GM23338 (cell line): Measurements from ENCODE around the gene CTDP1. TPM values are rescaled to one million over a fixed set of nuclear protein-coding genes. Genes with fewer than 3 reads are reported as not detected.

Source experiments
- ATAC-seq: fragments of 200-7000 bp; cut with Tn5 transposase; 3 replicates; pipeline ENCODE4 v1.9.1; 2020
- DNase-seq: peaks from one replicate; pipeline ENCODE4 v3.0.0-alpha.2; 2015; ENCODE audit warnings: low spot score
- H2AFZ ChIP-seq: fragments of 200-600 bp; sonication (generic); 2 replicates; pipeline ENCODE4 v1.8.0; 2016; ENCODE audit warnings: antibody characterized with exemption, mild to moderate bottlenecking, moderate library complexity
- H3F3A ChIP-seq: fragments of 200-600 bp; sonication (generic); replicated peaks from 2 replicates; pipeline ENCODE4 v1.8.0; 2017; ENCODE audit warnings: antibody characterized with exemption, mixed run types, low read depth
- H3K27ac ChIP-seq: fragments of 200-600 bp; sonication (generic); 2 replicates; pipeline ENCODE4 v1.6.1; 2016; ENCODE audit warnings: low read depth
- H3K27me3 ChIP-seq: fragments of 200-600 bp; sonication (generic); 2 replicates; pipeline ENCODE4 v1.8.0; 2016; ENCODE audit warnings: mild to moderate bottlenecking, mixed run types, moderate library complexity; ENCODE audit not compliant: insufficient read depth
- H3K36me3 ChIP-seq: fragments of 200-600 bp; sonication (generic); 2 replicates; pipeline ENCODE4 v1.8.0; 2016; ENCODE audit warnings: mild to moderate bottlenecking; ENCODE audit not compliant: insufficient read depth
- H3K4me1 ChIP-seq: fragments of 200-600 bp; sonication (generic); 2 replicates; pipeline ENCODE4 v1.8.0; 2016; ENCODE audit warnings: mild to moderate bottlenecking, moderate library complexity; ENCODE audit not compliant: insufficient read depth
- H3K4me2 ChIP-seq: fragments of 200-600 bp; sonication (generic); 2 replicates; pipeline ENCODE4 v1.7.1; 2017; ENCODE audit warnings: mixed run types
- H3K4me3 ChIP-seq: fragments of 200-600 bp; sonication (generic); 2 replicates; pipeline ENCODE4 v1.6.1; 2016; ENCODE audit warnings: mixed run types
- H3K79me2 ChIP-seq: fragments of 200-600 bp; sonication (generic); replicated peaks from 2 replicates; pipeline ENCODE4 v1.8.0; 2017; ENCODE audit warnings: mild to moderate bottlenecking; ENCODE audit not compliant: insufficient read depth
- H3K9me2 ChIP-seq: fragments of 200-600 bp; sonication (generic); 2 replicates; pipeline ENCODE4 v1.8.0; 2017; ENCODE audit not compliant: insufficient read depth
- H4K20me1 ChIP-seq: fragments of 200-600 bp; sonication (generic); replicated peaks from 2 replicates; pipeline ENCODE4 v1.8.0; 2017; ENCODE audit warnings: mild to moderate bottlenecking; ENCODE audit not compliant: insufficient read depth
- H3K27ac Mint-ChIP-seq: 2 replicates; pipeline ENCODE4 v1.8.0; 2020; ENCODE audit warnings: inconsistent platforms, mild to moderate bottlenecking, moderate library complexity, mixed read lengths
- H3K27me3 Mint-ChIP-seq: 3 replicates; pipeline ENCODE4 v1.8.0; 2022; ENCODE audit warnings: low read depth, mild to moderate bottlenecking, moderate library complexity, mixed read lengths, inconsistent platforms; ENCODE audit not compliant: insufficient read depth, poor library complexity
- H3K36me3 Mint-ChIP-seq: 3 replicates; pipeline ENCODE4 v1.8.0; 2021; ENCODE audit warnings: low read depth, mild to moderate bottlenecking, inconsistent platforms, moderate library complexity, mixed read lengths
- H3K4me1 Mint-ChIP-seq: 3 replicates; pipeline ENCODE4 v1.8.0; 2020; ENCODE audit warnings: mild to moderate bottlenecking, inconsistent platforms, mixed read lengths
- H3K4me3 Mint-ChIP-seq: 3 replicates; pipeline ENCODE4 v1.8.0; 2021; ENCODE audit warnings: moderate library complexity, mild to moderate bottlenecking, inconsistent platforms, mixed read lengths
- H3K9me3 Mint-ChIP-seq: 3 replicates; pipeline ENCODE4 v1.8.0; 2020; ENCODE audit warnings: moderate library complexity, mild to moderate bottlenecking, inconsistent platforms, mixed read lengths
- CREB1 ChIP-seq: fragments of 250-450 bp; sonication (Bioruptor Pico); IDR thresholded peaks from 2 replicates; pipeline ENCODE4 v1.5.0; 2020; ENCODE audit warnings: low read depth, mild to moderate bottlenecking, moderate library complexity
- CTCF ChIP-seq, 2 experiments: fragments of 200-600 bp in 1 of 2; sonication (generic) in 1 of 2; conservative IDR thresholded peaks; 2 replicates each; pipeline versions ENCODE4 v1.5.1 to v1.6.1; 2016 to 2017; ENCODE audit warnings: antibody characterized with exemption in 2 of 2, low read depth in 2 of 2, mild to moderate bottlenecking in 2 of 2, moderate library complexity in 1 of 2
- EZH2 ChIP-seq: fragments of 200-600 bp; sonication (generic); IDR thresholded peaks from one replicate; pipeline ENCODE4 v1.8.0; 2017; ENCODE audit warnings: antibody characterized with exemption, mild to moderate bottlenecking, low read depth; ENCODE audit not compliant: unreplicated experiment
- EZH2phosphoT487 ChIP-seq: fragments of 200-600 bp; sonication (generic); IDR thresholded peaks from one replicate; pipeline ENCODE4 v1.8.1; 2018; ENCODE audit warnings: antibody characterized with exemption; ENCODE audit not compliant: unreplicated experiment
- JUNB ChIP-seq: IDR thresholded peaks from one replicate; pipeline ENCODE4 v1.6.1; 2016; ENCODE audit warnings: antibody characterized with exemption; ENCODE audit not compliant: unreplicated experiment
- NANOG ChIP-seq: IDR thresholded peaks from 2 replicates; pipeline ENCODE4 v1.6.1; 2016; ENCODE audit warnings: antibody characterized with exemption, borderline replicate concordance
- POLR2AphosphoS5 ChIP-seq: IDR thresholded peaks from 2 replicates; pipeline ENCODE4 v1.6.1; 2016; ENCODE audit warnings: antibody characterized with exemption, low read depth
- STAT1 ChIP-seq: IDR thresholded peaks from one replicate; pipeline ENCODE4 v1.6.1; 2016; ENCODE audit warnings: antibody characterized with exemption; ENCODE audit not compliant: unreplicated experiment
- ZNF114 ChIP-seq: fragments of 250-450 bp; sonication (Bioruptor Pico); IDR thresholded peaks from 2 replicates; pipeline ENCODE4 v1.5.0; 2020; ENCODE audit warnings: mild to moderate bottlenecking, moderate library complexity
- ZNF331 ChIP-seq: fragments of 250-450 bp; sonication (Bioruptor Pico); IDR thresholded peaks from 2 replicates; pipeline ENCODE4 v1.5.0; 2020; ENCODE audit warnings: low read depth, mild to moderate bottlenecking, moderate library complexity
- polyA plus RNA-seq: library from polyadenylated mRNA; unstranded; fragments of >200 nt; fragmentation: Nextera tagmentation; extraction: Ambion mirVana; gene quantifications from 2 replicates; pipeline ENCODE4 v1.2.1, GENCODE V29; 2016
- total RNA-seq: library from RNA; depleted of rRNA; stranded (reverse); fragments of >200 nt; shearing (Covaris generic); gene quantifications from 2 replicates; pipeline ENCODE4 v1.2.3, GENCODE V29; 2014
- TF ChIP-seq, protein P1 (sequence below): IDR thresholded peaks from 2 replicates; pipeline ENCODE4 v1.6.1; 2016; ENCODE audit warnings: antibody characterized with exemption
- TF ChIP-seq, protein P2 (sequence below): fragments of 250-450 bp; sonication (Bioruptor Pico); IDR thresholded peaks from 2 replicates; pipeline ENCODE4 v1.5.0; 2020; ENCODE audit warnings: mild to moderate bottlenecking, moderate library complexity
- TF ChIP-seq, protein P3 (sequence below): IDR thresholded peaks from one replicate; pipeline ENCODE4 v1.6.1; 2018; ENCODE audit warnings: antibody characterized with exemption; ENCODE audit not compliant: unreplicated experiment

The CTDP1 gene
- total and polyA plus RNA-seq, 2 experiments from 2014 or later = 9.4 to 51.6 TPM

DNA sequence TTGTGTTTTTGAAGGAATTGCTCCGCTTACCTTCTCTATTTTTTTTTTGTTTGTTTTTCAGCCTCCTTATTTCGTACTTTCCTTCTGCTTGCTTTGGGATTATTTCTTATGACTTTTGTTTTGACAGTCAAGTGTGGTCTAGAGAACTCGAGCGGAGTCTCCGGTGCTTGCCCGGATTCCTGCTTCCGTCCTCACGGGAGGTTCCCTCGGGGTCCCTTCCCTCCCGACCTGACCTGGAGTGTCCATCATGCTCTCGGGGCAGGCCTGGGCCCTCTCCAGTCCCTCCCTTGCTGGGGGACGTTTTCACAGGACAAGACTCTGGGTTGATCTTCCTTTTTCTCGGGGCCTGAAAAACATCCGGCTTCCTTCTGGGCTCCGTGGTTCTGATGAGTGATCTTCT is 45.9 kb downstream of the CTDP1 start:
- H3K9me3 Mint-ChIP-seq = no peaks in the 10 kb centered on the region
- H3K36me3 Mint-ChIP-seq = peaks cover 63% of the 10 kb centered on the region
- Histone ChIP-seq H2AFZ (no peak overlapping the region), H3K27ac (no peak overlapping the region), H3K4me2 (no peak overlapping the region), H4K20me1 (peaks cover 6% of the 10 kb centered on the region), H3K4me3 (no peak overlapping the region), H3K36me3 (peaks cover 10% of the 10 kb centered on the region), H3K79me2 (peaks cover 42% of the 10 kb centered on the region), H3F3A (no peaks in the 10 kb centered on the region), H3K4me1 (no peaks in the 10 kb centered on the region), H3K9me2 (no peaks in the 10 kb centered on the region), H3K27me3 (no peaks in the 10 kb centered on the region)
- ATAC-seq = no peak
- H3K27me3 Mint-ChIP-seq = peaks cover 1% of the 10 kb centered on the region
- DNase-seq = no peak
- TF ChIP-seq CREB1 (CRISPR knock-in tag) (no peak), CTCF (conservative IDR thresholded peaks at IDR 0.05; ENCODE audit: low read depth in 2 of 2) (no peak), ZNF114 (CRISPR knock-in tag) (no peak), NANOG (no peak), POLR2AphosphoS5 (no peak), JUNB (no peak), STAT1 (no peak), ZNF331 (no peak), EZH2phosphoT487 (no peak), EZH2 (no peak)
- TF ChIP-seq, protein P1, sequence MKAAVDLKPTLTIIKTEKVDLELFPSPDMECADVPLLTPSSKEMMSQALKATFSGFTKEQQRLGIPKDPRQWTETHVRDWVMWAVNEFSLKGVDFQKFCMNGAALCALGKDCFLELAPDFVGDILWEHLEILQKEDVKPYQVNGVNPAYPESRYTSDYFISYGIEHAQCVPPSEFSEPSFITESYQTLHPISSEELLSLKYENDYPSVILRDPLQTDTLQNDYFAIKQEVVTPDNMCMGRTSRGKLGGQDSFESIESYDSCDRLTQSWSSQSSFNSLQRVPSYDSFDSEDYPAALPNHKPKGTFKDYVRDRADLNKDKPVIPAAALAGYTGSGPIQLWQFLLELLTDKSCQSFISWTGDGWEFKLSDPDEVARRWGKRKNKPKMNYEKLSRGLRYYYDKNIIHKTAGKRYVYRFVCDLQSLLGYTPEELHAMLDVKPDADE = no peak
- TF ChIP-seq, protein P2, sequence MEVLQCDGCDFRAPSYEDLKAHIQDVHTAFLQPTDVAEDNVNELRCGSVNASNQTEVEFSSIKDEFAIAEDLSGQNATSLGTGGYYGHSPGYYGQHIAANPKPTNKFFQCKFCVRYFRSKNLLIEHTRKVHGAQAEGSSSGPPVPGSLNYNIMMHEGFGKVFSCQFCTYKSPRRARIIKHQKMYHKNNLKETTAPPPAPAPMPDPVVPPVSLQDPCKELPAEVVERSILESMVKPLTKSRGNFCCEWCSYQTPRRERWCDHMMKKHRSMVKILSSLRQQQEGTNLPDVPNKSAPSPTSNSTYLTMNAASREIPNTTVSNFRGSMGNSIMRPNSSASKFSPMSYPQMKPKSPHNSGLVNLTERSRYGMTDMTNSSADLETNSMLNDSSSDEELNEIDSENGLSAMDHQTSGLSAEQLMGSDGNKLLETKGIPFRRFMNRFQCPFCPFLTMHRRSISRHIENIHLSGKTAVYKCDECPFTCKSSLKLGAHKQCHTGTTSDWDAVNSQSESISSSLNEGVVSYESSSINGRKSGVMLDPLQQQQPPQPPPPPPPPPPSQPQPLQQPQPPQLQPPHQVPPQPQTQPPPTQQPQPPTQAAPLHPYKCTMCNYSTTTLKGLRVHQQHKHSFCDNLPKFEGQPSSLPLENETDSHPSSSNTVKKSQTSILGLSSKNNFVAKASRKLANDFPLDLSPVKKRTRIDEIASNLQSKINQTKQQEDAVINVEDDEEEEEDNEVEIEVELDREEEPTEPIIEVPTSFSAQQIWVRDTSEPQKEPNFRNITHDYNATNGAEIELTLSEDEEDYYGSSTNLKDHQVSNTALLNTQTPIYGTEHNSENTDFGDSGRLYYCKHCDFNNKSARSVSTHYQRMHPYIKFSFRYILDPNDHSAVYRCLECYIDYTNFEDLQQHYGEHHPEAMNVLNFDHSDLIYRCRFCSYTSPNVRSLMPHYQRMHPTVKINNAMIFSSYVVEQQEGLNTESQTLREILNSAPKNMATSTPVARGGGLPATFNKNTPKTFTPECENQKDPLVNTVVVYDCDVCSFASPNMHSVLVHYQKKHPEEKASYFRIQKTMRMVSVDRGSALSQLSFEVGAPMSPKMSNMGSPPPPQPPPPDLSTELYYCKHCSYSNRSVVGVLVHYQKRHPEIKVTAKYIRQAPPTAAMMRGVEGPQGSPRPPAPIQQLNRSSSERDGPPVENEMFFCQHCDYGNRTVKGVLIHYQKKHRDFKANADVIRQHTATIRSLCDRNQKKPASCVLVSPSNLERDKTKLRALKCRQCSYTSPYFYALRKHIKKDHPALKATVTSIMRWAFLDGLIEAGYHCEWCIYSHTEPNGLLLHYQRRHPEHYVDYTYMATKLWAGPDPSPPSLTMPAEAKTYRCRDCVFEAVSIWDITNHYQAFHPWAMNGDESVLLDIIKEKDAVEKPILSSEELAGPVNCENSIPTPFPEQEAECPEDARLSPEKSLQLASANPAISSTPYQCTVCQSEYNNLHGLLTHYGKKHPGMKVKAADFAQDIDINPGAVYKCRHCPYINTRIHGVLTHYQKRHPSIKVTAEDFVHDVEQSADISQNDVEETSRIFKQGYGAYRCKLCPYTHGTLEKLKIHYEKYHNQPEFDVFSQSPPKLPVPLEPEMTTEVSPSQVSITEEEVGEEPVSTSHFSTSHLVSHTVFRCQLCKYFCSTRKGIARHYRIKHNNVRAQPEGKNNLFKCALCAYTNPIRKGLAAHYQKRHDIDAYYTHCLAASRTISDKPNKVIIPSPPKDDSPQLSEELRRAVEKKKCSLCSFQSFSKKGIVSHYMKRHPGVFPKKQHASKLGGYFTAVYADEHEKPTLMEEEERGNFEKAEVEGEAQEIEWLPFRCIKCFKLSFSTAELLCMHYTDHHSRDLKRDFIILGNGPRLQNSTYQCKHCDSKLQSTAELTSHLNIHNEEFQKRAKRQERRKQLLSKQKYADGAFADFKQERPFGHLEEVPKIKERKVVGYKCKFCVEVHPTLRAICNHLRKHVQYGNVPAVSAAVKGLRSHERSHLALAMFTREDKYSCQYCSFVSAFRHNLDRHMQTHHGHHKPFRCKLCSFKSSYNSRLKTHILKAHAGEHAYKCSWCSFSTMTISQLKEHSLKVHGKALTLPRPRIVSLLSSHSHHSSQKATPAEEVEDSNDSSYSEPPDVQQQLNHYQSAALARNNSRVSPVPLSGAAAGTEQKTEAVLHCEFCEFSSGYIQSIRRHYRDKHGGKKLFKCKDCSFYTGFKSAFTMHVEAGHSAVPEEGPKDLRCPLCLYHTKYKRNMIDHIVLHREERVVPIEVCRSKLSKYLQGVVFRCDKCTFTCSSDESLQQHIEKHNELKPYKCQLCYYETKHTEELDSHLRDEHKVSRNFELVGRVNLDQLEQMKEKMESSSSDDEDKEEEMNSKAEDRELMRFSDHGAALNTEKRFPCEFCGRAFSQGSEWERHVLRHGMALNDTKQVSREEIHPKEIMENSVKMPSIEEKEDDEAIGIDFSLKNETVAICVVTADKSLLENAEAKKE (CRISPR knock-in tag) = no peak
- TF ChIP-seq, protein P3, sequence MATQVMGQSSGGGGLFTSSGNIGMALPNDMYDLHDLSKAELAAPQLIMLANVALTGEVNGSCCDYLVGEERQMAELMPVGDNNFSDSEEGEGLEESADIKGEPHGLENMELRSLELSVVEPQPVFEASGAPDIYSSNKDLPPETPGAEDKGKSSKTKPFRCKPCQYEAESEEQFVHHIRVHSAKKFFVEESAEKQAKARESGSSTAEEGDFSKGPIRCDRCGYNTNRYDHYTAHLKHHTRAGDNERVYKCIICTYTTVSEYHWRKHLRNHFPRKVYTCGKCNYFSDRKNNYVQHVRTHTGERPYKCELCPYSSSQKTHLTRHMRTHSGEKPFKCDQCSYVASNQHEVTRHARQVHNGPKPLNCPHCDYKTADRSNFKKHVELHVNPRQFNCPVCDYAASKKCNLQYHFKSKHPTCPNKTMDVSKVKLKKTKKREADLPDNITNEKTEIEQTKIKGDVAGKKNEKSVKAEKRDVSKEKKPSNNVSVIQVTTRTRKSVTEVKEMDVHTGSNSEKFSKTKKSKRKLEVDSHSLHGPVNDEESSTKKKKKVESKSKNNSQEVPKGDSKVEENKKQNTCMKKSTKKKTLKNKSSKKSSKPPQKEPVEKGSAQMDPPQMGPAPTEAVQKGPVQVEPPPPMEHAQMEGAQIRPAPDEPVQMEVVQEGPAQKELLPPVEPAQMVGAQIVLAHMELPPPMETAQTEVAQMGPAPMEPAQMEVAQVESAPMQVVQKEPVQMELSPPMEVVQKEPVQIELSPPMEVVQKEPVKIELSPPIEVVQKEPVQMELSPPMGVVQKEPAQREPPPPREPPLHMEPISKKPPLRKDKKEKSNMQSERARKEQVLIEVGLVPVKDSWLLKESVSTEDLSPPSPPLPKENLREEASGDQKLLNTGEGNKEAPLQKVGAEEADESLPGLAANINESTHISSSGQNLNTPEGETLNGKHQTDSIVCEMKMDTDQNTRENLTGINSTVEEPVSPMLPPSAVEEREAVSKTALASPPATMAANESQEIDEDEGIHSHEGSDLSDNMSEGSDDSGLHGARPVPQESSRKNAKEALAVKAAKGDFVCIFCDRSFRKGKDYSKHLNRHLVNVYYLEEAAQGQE = no peak
- no peaks in the 10 kb centered on the region for H3K4me1 Mint-ChIP-seq
- no peak overlapping the region for H3K4me3 Mint-ChIP-seq
- H3K27ac Mint-ChIP-seq = peak overlapping the region; percentile 13; the same call in 1 of the 2 replicates
